ENCODE data around the gene SPRR5. TPM values are rescaled to one million over a fixed set of nuclear protein-coding genes. Genes with fewer than 3 reads are reported as not detected.
A peak's percentile ranks its signal among the peaks of the same experiment; 100 is the strongest.

SPRR5 gene
- polyA plus RNA-seq, 1 of the 3 experiments (the other 2 are of a cell fraction) = not detected

DNA sequence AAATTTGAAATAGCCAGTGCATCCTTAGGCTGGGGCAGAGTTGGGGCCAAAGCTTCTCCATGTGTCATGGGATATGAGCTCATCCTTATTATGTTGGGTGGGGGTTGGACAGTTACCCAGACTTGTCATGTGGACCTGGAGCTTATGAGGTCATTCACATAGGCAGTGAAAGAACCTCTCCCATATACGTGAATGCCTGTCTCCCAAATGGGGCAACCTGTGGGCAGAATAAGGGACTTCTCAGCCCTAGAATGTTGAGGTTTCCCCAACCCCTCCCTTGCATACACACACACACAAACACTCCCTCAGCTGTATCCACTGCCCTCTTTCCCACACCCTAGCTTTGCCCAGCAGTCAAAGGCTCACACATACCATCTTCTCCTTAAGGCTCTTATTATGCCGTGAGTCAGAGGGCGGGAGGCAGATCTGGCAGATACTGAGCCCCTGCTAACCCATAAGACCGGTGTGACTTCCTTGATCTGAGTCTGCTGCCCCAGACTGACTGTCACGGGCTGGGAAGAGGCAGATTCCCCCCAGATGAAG is 40.9 kb upstream of the SPRR5 start (continued):
- TF ChIP-seq, protein P1, sequence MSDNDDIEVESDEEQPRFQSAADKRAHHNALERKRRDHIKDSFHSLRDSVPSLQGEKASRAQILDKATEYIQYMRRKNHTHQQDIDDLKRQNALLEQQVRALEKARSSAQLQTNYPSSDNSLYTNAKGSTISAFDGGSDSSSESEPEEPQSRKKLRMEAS (IDR thresholded peaks at IDR 0.05; ENCODE audit: low read depth) = peak; percentile 54
- TF ChIP-seq RCOR1 (IDR thresholded peaks at IDR 0.05; ENCODE audit: low read length) (no peak), GABPA (IDR thresholded peaks at IDR 0.05; ENCODE audit: low read depth) (no peak), SMC3 (IDR thresholded peaks at IDR 0.05; ENCODE audit: low read depth, low read length) (no peak), MEF2A (IDR thresholded peaks at IDR 0.05; ENCODE audit: borderline replicate concordance, low read depth) (0 out of 2 replicates have a peak, but pooled peaks have one; percentile 33), REST (IDR thresholded peaks at IDR 0.05; ENCODE audit: low read depth, low read length) (peak; percentile 5; the same call in 1 of the 2 replicates), ELF1 (IDR thresholded peaks at IDR 0.05) (peak; percentile 71), TCF12 (IDR thresholded peaks at IDR 0.05) (peak; percentile 74)

- peak; percentile 50; the same call in 1 of the 2 replicates for TF ChIP-seq PBX3 (IDR thresholded peaks at IDR 0.05)
- TF ChIP-seq, protein P2, sequence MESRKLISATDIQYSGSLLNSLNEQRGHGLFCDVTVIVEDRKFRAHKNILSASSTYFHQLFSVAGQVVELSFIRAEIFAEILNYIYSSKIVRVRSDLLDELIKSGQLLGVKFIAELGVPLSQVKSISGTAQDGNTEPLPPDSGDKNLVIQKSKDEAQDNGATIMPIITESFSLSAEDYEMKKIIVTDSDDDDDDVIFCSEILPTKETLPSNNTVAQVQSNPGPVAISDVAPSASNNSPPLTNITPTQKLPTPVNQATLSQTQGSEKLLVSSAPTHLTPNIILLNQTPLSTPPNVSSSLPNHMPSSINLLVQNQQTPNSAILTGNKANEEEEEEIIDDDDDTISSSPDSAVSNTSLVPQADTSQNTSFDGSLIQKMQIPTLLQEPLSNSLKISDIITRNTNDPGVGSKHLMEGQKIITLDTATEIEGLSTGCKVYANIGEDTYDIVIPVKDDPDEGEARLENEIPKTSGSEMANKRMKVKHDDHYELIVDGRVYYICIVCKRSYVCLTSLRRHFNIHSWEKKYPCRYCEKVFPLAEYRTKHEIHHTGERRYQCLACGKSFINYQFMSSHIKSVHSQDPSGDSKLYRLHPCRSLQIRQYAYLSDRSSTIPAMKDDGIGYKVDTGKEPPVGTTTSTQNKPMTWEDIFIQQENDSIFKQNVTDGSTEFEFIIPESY (IDR thresholded peaks at IDR 0.05; ENCODE audit: borderline replicate concordance, low read depth) = no peak
- TF ChIP-seq FOXJ3 (CRISPR knock-in tag; IDR thresholded peaks at IDR 0.05) = no peak
- no peak for TF ChIP-seq USF2 (IDR thresholded peaks at IDR 0.05; ENCODE audit: borderline replicate concordance, low read depth, low read length)
- no peak for TF ChIP-seq REST (IDR thresholded peaks at IDR 0.05; ENCODE audit: low read depth, low read length)
- no peak for TF ChIP-seq TAF1 (IDR thresholded peaks at IDR 0.05; ENCODE audit: borderline replicate concordance, low read depth, low read length)
- no peak for TF ChIP-seq JUND (IDR thresholded peaks at IDR 0.05)
- Histone ChIP-seq H3K9ac (peak within 1 kb of the TSS; percentile 71; the same call in 1 of the 2 replicates), H3K27me3 (ENCODE audit: insufficient read depth) (no peaks in the 10 kb centered on the region), H3K9me2 (no peaks in the 10 kb centered on the region), H3K4me2 (peak within 1 kb of the TSS; percentile 61), H3F3A (replicated peaks; ENCODE audit: insufficient read depth) (peaks cover 35% of the 10 kb centered on the region), H3K36me3 (replicated peaks in 1 of 2; ENCODE audit: control insufficient read depth in 1 of 2, insufficient read depth in 2 of 2, low read length in 1 of 2) (no peaks in the 10 kb centered on the region), H3K79me2 (ENCODE audit: insufficient read depth) (no peaks in the 10 kb centered on the region), H4K20me1 (ENCODE audit: insufficient read depth) (no peaks in the 10 kb centered on the region), H2AFZ (ENCODE audit: low read depth) (peak within 1 kb of the TSS; percentile 73), H3K9me3 (no peaks in the 10 kb centered on the region), H3K4me1 (ENCODE audit: control insufficient read depth in 1 of 2, insufficient read depth in 2 of 2, low read depth in 1 of 2, low read length in 1 of 2) (peaks cover 0 to 30% of the 10 kb centered on the region in 2 experiments; a peak in 2 of 4 replicates), H3K4me3 (ENCODE audit: low read depth in 2 of 2, low read length in 1 of 2) (no peak within 1 kb of the TSS; a peak in 1 of 4 replicates), H3K27ac (ENCODE audit: low read depth in 2 of 2, low read length in 1 of 2) (peak within 1 kb of the TSS in 1 of 2 experiments; percentile 99; a peak in 2 of 4 replicates)
- POLR2A ChIA-PET = no interaction called here
- 26% methylated on average over 4 of the region's 4 CpGs for WGBS (ENCODE audit: low lambda C conversion rate)
- CTCF ChIA-PET = no interaction called here
- no peak for DNase-seq
Observed at GRCh38 chr1:152907686-152908601, 39.1 kb upstream of the SPRR5 start, which contains the start of gene IVL. Gene IVL (plus strand): TSS chr1:152908546. CDS start chr1:152909798, 1,252 bp downstream.
